NK-92 (cell line): ENCODE results near the gene AKT1.
"Not testable (repeated sequence)": the region's sequence is repeated elsewhere in the genome, so short reads cannot be mapped to it uniquely, and the experiment has no call there.

Experiments used
- DNase-seq: peaks from one replicate; lab custom pipeline; 2025; ENCODE audit not compliant: unreplicated experiment; lab: John Stamatoyannopoulos, UW

Gene AKT1

GRCh38 chr14:104819361-104819781 lies 23.8 kb upstream of the AKT1 start:
- DNase-seq, result no peak

DNA sequence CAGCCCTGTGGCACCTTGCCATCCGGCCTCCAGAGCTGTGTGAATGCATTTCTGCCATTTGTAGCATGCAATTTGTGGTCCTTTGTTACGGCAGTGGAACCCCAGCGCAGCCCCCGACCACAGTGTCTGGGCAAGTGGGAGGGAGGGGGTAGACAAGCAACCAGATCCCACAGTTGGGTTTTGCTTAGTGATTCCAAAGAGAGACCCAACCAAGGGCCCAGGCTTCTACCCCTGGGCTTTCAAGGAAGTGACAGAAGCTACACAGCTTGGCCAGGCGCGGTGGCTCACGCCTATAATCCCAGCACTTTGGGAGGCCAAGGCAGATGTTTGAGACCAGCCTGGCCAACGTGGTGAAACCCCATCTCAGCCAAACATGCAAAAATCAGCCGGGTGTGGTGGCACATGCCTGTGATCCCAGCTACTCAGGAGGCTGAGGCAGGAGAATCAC lies 23.2 kb upstream of the AKT1 start:
- no peak for DNase-seq

- no peak for DNase-seq
These were observed 22.6 kb upstream of the AKT1 start for GRCh38 chr14:104817930-104818713.

- DNase-seq, result no peak
These were observed 21.0 kb upstream of the AKT1 start for GRCh38 chr14:104816616-104816884.

GRCh38 chr14:104814701-104815100 lies 19.2 kb upstream of the AKT1 start:
- DNase-seq, result not testable (repeated sequence)

DNA sequence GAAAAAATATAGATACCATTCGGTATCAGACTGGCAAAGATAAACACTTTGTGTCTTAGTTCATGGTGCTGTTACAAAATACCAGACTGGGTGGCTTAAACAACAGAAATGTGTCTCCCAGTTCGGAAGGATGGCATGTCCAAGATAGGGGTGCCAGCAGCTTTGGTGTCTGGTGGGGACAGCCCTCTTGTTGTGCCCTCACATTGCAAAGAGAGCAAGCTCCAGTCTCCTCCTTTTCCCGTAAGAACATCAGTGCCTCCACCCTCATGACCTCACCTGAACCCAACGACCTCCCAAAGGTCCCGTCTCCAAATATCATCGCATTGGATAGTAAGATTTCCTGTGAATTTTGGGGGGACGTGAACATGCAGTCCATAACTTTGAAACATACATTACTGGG lies 17.7 kb upstream of the AKT1 start:
- DNase-seq, result no peak

GRCh38 chr14:104810316-104810715 lies 14.8 kb upstream of the AKT1 start:
- no peak for DNase-seq

DNA sequence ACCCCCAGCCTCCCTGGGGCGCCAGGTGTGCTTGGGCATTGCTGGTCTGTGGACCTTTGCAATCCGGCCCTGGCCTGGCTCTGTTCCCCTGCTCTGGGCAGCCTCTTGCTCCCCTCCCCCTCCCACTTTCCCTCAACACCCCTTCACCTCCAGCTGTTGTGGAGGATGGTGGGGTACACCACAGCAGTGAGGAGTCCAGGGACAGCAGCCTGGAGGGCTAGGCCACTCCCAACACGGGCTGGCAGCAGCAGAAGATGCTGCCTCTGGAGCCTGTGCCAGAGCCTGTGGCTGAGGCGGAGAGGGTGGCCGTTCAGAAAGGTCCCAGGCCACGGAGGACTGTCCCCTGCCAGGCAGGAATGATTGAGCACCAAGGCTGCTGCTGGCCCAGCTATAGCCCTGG lies 12.9 kb upstream of the AKT1 start:
- no peak for DNase-seq

DNA sequence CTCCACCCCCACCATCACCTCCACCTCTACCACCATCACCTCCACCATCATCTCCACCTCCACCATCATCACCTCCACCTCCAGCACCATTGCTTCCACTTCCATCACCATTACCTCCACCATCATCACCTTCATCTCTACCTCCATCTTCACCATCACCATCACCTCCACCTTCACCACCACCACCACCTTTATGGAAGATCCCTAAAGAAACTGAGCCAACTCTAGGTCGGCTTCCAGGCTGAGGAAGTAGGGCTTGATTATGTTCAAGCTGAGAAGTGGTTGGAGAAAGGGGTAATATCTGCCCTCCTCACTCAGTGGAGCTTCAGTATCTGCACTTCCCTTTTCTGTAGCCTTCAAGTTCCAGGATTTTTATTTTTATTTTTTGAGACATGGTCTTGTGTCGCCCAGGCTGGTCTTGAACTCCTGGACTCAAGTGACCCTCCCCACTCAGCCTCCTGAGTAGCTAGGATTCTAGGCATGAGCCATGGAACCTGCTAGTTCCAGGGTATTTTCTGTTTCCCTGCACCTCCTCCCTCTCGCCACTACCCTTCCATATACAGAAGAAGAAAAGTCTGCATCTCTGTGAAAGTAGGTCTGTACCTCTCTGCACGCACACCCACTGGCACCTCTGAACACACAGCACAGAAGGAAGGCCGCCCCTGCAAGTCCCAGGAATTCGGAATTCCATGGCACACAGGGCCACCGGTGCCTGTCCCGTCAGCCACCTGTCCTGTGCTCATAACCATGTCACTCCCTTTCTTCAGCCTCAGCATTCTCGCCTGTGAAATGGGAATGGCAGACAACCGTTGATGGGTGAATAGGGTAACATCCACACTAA lies 11.3 kb upstream of the AKT1 start:
- no peak for DNase-seq

- DNase-seq, result no peak
These were observed 10.5 kb upstream of the AKT1 start for GRCh38 chr14:104805941-104806624.

GRCh38 chr14:104805326-104805678 lies 9.8 kb upstream of the AKT1 start:
- DNase-seq, result no peak

DNA sequence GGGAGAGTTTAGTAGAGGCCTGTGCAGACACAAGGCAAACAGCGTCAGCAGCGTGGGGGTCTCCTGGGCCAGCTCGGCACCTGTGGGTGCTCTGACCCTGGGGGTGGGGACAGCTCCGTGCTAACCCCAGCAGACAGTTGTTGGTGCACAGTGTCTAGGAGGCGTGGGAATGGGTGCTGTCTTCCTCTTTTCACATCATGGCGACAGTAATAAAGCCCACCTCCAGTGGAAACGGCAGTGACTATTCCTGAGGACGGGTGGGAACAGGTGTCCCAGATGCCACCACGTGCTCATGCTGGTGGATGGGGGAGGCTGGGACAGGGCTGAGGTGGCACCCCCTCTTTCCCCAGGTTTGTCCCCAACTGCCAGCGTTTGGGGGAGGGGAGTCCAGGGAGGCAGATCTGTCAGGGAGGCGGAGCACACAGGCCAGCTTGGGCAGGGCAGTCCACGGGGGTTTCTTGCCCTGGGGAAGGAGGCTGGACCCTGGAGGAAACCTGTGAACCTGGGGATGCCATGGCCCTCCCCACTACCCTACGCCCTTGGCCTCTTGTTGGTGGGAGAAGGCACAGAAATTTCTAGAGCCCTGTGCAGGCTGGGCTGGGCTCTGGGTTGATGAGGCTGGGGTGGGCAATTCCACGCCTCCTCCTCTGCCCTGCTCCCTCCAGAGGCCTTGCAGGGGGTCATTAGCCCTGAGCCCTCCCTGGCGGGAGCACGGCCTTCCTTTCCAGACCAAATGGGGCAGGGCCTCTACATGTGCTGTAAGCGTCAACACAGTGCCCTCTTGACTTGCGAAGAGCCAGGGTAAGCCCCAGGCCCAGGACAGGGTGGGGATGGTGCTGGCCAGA lies 9.2 kb upstream of the AKT1 start:
- no peak for DNase-seq

DNA sequence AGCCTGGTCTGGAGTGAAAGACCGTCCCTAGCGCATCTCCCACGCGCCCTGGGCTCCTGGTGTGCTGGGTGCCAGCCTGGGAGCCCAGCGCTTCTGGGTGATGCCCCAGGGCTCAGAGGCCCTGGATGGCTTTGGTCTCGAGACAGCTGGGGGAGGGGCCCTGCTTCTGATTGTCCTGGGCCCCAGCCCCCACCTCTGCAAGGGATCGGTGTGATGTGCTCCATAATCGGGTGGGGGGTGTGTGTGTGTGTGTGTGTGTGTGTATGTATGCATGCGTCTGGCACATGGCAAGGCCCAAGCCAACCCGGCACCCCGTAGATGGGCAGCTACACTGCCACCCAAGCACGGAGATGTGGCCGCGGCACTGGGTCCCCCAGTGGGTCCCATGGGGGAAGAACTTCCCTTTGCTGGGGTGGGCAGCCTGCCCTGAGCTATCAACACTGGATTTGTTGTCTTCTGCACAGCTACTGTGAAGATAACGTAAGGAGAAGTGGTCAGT lies 8.4 kb upstream of the AKT1 start:
- no peak for DNase-seq

DNA sequence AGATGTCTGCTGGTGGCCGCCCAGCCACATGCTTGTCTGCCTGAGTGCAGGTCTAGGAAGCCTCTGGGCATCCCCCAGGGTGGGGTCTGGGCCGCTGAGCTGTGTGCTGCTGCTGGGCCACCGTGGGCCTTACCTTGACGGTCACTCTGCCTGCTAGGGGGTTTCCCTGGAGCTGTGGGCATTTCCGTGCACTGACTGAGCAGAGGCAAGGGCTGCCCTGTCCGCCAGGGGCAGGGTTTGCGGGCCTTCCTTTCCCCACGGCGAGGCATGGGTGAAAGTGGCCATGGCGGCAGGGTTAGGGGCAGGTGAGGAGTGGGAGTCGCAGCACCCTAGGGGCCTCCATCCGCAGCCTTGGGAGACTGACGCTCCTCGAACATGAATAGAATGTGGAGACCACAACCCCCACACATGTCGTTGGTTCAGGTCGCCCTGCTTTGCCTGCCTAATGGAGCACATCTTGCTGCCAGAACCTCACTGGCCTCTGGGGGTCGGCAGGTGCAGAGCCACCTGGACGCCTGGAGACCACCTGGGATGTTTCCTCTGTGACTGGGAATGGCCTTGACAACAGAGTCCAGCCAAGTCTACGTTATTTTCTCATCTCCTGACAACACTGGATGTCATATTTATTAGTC lies 7.8 kb upstream of the AKT1 start:
- no peak for DNase-seq

DNA sequence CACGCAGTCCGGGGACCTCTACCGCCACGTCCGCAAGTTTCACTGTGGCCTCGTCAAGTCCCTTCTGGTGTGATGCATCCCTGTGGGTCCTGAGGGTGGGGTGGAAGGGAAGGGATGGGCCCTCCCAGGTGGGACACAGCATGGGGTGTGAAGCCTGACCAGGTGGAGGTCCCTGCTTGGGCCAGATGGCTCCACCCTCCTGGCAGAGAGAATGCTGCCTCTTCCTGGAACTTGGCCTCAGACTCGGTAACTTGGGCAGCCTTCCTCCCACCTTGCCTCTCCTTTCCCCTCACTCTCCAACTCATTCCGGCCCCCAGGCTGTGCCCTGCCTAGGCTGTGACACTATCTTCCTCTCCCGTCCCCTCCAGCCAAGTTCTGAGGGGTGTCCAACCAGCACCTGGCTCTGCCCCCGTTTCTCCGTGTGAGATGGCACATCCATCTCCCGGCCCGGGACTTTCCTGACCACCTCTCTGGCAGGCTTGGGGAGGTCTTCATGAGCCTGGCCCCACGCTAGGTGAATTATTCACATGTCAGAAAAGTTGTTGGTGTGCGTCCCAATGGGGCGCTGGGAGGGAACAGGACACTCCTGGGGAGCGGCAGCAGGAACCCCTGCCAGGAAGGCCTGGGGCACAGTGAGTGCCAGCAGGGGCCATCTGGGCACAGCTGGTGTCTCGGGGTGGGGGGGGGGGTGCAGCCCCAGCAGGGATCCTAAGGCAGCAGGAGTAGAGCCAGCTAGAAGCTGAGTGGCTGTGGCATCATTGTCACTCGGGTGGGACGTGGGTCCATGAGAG lies 7.0 kb upstream of the AKT1 start:
- DNase-seq, result no peak

- no peak for DNase-seq
These were observed 6.2 kb upstream of the AKT1 start for GRCh38 chr14:104801520-104802393.

DNA sequence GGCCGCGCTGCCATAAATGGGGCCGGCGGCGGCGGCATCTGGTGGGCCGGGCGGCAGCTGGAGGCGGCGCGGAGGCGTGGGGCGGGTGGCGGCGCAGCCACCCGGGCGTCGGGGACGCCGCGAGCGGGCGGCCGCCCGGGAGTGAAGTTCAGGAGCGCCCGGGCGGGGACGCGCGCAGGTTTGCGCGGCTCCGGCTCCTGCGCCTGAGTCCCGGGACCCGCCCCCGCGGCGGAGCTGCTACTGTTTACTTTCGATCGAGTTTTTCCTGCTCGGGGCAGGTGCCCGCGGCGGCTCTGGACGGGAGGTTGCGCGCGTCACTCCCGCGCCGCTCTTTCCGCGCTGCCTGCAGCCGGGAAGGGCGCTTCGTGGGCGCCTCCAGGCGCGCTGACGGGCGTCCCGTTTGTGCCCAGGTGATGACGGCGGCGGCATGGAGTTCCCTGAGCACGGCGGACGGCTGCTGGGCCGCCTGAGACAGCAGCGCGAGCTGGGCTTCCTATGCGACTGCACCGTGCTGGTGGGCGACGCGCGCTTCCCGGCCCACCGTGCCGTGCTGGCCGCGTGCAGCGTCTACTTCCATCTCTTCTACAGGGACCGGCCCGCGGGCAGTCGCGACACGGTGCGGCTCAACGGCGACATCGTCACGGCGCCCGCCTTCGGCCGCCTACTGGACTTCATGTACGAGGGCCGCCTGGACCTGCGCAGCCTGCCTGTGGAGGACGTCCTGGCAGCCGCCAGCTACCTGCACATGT lies 5.4 kb upstream of the AKT1 start, which contains the start of gene ZBTB42:
Gene ZBTB42, plus strand, starts transcription at position 331 of the 749 bp plus-strand sequence. Its CDS starts 97 bp downstream, at position 428.
- DNase-seq, result no peak
